HG02981 (cell line): ENCODE data around the gene TSPAN10.

Experiments used
- ATAC-seq: cut with Tn5 transposase; IDR thresholded peaks from one replicate; pipeline ENCODE4 v1.9.1; 2021; ENCODE audit warnings: mild to moderate bottlenecking, moderate library complexity; ENCODE audit not compliant: unreplicated experiment

TSPAN10 gene

DNA sequence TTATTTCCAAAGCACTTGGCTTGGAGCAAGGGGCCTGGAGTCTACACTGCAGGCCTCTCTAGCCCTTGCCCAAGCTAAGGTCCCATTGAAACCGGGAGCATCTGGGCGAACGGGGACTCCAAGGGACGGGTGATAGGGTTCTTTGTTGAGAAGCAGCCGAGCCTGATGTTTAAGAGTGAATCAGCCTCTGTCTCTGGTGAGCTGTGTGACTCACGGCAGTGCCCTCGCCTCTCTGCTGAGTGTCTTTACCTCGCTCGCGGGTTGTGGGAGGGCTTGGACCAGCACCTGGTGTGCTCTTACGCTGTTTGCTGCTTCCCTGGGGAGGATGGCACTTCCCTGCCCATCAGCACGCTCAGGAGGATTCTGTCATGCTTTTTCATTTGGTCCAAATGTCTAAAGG lies 48.1 kb downstream of the TSPAN10 start:
- ATAC-seq = no peak

DNA sequence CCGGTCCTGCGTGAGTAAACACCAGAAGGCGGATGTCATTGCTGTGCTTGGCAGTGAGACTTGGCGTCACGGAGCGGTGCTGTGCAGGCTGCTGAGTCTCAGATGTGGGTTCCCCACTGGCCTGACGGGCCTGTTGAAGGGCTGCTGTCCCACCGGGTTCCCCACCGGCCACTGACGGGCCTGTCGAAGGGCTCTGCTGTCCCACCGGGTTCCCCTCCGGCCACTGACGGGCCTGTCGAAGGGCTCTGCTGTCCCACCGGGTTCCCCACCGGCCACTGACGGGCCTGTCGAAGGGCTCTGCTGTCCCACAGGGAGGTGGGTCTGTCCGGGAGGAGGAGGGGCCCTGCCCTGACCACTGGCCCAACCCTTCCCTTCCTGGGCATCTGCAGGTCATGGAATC lies 49.6 kb downstream of the TSPAN10 start:
- no peak for ATAC-seq

DNA sequence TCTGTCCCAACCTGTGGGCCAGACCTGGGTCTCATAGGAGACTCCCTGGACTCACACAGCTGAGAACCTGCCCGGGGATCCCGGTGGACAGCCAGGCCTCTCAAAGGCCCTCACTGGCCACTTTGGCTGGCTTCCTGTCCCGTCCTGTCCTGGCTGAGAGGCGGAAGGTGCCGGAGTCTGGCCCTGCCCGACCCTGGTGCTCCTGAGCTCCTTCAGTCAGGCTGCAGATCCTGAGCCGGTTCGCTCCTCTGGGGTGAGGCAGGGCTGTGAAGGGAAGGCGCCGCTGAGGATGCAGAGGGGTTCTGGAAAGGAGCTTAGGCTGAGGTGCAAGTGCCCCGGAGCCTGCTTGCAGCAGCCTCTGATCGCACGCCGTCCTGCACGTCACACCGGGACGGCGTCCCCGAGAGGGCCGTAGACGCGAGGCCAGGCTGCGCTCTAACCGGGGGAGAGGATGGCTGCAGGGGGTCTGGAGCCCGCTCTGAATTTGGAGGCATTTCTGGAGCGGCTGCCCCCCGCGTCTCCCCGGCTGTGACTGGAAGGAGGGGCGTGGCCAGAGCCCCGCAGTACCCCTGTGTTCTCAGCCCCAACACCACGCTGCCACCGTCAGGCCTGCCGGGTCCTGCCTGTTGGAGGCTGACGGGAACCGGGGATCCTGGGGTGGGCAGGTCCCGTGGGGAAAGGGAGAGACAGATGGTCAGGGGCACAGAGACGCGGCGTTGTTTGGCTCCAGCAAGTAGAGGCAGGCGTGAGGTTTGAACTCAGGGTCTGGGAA lies 51.0 kb downstream of the TSPAN10 start:
- no peak for ATAC-seq

DNA sequence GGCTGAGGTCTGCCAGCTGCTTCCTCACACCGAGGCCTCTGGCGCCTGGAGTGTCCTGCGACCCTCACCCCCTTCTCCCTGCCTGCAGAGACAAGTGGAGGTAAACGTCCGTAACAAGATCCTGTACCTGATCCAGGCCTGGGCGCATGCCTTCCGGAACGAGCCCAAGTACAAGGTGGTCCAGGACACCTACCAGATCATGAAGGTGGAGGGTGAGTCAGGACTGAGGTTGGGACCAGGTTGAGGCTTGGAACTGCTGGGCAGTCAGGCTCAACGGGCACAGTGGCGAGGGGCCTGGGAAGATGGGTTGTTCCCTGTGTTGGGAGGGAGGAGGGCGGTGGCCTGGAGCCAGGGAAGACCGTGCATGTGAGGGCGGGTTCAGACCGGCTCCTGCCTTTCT lies 51.6 kb downstream of the TSPAN10 start:
- ATAC-seq = no peak

DNA sequence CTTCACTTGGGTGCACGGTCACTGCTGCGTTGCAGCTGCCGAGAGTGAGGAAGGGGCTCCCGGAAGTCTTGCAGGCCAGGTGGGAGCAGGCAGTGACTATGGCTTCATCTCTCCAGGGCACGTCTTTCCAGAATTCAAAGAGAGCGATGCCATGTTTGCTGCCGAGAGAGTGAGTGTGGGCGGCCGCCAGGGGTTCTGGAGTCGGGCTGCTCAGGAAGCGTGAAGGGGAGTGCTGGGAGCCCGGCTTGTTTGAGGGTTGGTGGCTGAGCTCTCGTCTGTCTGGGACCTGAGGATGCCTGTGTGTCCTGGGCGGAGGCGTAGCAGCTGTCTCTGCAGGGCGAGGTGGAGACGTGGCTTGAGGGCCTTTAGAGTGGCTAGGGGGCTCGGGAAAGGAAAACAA lies 53.1 kb downstream of the TSPAN10 start:
- no peak for ATAC-seq

DNA sequence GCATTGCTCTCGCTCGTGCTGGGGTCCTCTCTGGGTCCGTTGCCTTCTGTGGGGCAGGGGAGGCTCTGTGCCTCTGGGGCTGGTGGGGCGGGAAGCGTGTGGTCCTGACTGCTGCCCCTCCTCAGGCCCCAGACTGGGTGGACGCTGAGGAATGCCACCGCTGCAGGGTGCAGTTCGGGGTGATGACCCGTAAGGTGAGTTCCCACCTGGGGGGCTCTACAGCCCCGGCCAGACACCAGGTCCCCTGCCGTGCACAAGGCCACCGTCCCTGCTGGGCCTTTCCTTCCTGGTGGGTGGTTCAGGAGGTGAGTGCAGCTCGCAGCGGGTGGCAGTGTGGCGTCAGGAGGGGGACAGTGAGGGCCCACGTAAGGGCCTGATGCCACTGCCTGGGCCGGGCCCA lies 53.6 kb downstream of the TSPAN10 start:
- no peak for ATAC-seq

DNA sequence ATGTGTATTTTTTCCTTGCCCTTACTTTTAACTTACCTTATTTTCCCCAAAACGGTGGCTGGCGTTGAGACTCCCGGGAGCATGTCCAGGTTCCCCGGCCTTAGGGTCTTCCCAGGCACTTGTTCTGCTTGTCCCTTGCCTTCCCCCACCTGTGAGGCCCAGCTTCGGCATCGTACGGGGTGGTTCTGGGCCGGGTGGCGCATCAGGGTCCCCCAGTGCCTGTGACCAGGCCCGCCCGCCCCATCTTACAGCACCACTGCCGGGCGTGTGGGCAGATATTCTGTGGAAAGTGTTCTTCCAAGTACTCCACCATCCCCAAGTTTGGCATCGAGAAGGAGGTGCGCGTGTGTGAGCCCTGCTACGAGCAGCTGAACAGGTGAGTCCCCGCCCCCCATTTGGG lies 54.2 kb downstream of the TSPAN10 start:
- no peak for ATAC-seq

DNA sequence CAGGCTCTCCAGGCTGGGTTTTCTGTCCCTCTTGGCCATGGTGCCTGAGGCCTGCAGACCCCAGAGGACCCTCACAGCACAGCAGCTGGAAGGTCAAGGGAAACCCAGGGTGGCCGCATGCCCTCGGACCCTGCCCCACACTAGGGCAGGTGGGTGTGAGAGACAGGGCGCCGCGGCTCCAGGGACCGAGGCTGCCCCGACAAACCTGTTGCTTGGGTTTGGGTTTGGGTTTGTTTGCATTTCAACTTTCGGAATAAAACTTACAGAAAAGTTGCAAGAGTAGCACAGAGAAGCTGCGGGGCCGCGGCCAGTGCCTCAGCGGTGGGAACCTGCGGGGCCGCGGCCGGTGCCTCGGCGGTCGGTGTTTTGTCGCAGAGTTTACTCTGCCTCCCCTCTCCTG lies 54.6 kb downstream of the TSPAN10 start:
- no peak for ATAC-seq

DNA sequence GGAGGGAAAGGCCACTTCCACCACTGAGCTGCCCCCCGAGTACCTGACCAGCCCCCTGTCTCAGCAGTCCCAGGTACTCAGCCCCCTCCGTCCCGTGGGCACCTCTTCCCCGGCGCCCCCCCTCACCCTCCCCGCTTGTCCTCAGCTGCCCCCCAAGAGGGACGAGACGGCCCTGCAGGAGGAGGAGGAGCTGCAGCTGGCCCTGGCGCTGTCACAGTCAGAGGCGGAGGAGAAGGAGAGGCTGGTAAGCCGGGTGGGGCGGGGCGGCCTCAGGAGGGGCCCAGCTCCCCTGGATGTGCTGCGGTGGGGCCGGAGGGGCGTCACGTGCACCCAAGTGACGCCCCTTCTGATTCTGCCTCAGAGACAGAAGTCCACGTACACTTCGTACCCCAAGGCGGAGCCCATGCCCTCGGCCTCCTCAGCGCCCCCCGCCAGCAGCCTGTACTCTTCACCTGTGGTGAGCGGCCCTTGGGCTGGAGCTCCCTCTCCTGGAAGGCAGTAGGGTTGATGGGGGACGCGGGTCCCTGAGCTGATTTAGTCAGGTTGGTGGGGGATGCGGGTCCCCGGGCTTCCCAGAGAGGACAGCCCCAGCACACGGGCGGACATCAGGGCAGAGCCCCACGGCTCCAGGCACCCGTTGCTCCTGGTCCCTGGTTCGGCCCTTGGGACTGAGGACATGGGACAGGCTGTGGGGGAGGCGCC lies 56.7 kb downstream of the TSPAN10 start:
- no peak for ATAC-seq

DNA sequence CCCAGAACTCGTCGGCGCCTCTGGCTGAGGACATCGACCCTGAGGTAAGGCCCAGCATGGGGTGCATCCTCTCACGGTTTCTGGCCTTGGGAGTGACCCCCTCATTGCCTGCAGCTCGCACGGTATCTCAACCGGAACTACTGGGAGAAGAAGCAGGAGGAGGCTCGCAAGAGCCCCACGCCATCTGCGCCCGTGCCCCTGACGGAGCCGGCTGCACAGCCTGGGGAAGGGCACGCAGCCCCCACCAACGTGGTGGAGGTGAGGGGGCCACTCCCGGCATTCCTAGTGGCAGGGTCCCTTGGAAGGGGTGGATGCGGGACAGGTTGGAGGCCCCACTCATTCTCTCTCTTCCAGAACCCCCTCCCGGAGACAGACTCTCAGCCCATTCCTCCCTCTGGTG lies 57.8 kb downstream of the TSPAN10 start:
- ATAC-seq = no peak

DNA sequence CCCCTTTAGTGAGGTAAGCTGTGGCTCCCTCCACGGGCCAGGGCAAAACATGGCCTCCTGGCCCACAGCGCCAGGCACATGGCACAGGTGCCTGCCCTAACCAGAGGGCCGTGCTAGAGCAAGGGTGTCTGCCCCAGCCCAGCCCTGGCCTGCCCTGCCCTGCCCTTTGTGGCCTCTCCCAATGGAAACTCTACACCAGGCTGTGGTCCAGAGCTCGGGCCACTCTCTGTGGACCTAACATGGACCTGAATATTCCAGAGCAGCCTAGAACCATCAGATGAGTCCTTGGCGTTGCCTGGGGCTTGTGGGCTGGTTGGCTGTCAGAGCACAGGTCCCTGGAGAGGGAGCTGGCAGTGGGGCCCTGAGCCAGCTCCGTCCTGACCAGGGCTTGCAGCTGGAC lies 58.2 kb downstream of the TSPAN10 start:
- no peak for ATAC-seq

DNA sequence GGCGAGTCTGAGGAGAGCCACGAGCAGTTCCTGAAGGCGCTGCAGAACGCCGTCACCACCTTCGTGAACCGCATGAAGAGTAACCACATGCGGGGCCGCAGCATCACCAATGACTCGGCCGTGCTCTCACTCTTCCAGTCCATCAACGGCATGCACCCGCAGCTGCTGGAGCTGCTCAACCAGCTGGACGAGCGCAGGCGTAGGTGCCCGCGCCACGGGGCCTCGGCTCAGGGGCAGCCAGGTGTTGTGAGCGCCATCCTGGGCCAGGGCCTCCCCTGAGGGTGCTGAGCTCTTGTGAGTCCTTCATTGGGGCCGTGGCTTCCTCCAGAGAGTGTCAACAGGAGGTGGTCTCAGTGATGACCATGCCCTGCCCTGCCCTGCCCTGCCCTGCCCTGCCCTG lies 58.8 kb downstream of the TSPAN10 start:
- no peak for ATAC-seq

DNA sequence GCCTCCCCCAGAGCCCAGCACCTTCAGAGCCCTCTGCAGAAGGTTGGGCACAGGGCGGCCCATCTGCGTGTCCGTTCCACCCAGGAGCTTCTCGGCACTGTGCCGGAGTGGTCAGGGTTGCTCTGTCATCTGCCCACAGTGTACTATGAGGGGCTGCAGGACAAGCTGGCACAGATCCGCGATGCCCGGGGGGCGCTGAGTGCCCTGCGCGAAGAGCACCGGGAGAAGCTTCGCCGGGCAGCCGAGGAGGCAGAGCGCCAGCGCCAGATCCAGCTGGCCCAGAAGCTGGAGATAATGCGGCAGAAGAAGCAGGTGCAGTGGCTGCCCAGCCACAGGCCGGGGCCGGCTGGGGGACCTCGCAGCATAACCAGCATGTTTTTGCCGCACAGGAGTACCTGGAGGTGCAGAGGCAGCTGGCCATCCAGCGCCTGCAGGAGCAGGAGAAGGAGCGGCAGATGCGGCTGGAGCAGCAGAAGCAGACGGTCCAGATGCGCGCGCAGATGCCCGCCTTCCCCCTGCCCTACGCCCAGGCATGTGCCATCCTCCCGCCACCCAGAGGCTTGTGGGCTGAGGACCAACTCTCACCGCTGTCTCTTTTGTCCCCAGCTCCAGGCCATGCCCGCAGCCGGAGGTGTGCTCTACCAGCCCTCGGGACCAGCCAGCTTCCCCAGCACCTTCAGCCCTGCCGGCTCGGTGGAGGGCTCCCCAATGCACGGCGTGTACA lies 59.4 kb downstream of the TSPAN10 start:
- no peak for ATAC-seq

DNA sequence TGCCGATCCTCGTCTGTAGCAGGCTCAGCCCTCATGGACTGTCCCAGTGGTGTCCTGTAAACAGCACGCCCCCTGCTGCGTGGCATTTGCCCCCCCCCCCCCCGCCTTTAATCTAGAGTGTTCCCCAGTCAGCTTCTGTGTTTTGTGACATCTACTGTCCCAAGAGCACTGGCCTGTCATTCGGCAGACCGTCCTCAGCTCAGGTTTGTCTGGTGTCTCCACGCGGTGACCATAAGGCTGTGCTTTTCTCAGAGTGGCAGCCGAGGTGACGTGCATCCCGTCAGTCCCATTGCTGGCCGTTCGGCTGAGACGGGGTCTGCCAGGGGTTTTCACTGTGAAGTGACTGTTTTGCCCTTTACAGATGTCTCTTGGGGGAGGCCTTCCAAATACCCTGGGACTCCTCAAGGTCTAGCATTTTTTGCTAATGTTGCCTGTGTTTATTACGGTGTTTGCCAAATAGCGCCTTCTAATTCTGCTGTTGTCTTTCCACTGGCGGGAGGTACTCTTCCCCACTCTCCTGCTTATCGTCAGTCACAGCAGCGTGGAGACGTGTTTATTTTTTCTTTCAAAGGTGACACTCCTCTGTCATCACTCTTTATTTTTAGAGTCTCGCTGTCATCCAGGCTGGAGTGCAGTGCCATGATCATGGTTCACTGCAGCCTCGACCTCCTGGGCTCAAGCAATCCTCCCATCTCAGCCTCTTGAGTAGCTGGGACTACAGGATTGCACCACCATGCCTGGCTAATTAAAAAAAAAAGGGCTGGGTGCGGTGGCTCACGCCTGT lies 60.5 kb downstream of the TSPAN10 start:
- ATAC-seq = no peak
